Measurements from ENCODE around the gene FAIM2.

DNA sequence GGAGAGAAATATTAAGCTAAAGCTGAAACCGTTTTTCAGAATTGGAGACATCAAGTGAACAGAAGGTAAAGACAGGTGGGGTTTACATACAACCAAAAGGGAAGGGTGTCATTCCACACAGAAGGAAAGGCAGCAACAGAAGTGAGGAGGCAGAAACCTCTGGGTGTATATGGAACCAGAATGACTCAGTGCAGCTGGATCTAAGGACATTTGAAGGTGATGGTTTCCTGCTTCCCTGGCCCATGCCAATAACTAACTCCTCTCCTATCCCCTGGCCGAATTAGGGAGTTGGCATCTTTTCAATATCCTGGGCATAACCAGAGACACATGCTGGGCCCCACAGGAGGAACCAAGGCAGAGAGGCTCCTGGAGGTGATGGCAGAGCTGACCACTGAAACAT is 83.9 kb downstream of the FAIM2 start:
- TF ChIP-seq, protein P1, sequence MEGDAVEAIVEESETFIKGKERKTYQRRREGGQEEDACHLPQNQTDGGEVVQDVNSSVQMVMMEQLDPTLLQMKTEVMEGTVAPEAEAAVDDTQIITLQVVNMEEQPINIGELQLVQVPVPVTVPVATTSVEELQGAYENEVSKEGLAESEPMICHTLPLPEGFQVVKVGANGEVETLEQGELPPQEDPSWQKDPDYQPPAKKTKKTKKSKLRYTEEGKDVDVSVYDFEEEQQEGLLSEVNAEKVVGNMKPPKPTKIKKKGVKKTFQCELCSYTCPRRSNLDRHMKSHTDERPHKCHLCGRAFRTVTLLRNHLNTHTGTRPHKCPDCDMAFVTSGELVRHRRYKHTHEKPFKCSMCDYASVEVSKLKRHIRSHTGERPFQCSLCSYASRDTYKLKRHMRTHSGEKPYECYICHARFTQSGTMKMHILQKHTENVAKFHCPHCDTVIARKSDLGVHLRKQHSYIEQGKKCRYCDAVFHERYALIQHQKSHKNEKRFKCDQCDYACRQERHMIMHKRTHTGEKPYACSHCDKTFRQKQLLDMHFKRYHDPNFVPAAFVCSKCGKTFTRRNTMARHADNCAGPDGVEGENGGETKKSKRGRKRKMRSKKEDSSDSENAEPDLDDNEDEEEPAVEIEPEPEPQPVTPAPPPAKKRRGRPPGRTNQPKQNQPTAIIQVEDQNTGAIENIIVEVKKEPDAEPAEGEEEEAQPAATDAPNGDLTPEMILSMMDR (conservative IDR thresholded peaks at IDR 0.05): no peak
- no peak for TF ChIP-seq ZFX (IDR thresholded peaks at IDR 0.05)

All from C4-2B (cell line).